WTC11 (cell line): ENCODE measurements around the gene FUBP3. TPM values are rescaled to one million over a fixed set of nuclear protein-coding genes. Genes with fewer than 3 reads are reported as not detected.

ENCODE experiments used
- AR ChIP-seq: fragments of 250-450 bp; sonication (Bioruptor Pico); IDR thresholded peaks from 2 replicates; pipeline ENCODE4 v1.9.0; 2021; ENCODE audit warnings: mild to moderate bottlenecking
- CBFB ChIP-seq: sonication (generic); formaldehyde crosslinking; IDR thresholded peaks from 2 replicates; pipeline ENCODE4 v1.8.1; 2022; ENCODE audit warnings: mild to moderate bottlenecking, low read depth, missing genetic modification reagents
- CDX4 ChIP-seq: fragments of 250-450 bp; sonication (Bioruptor Pico); IDR thresholded peaks from 2 replicates; pipeline ENCODE4 v1.9.0; 2021; ENCODE audit warnings: moderate library complexity, mild to moderate bottlenecking, inconsistent platforms, borderline replicate concordance
- CREM ChIP-seq: sonication (generic); formaldehyde crosslinking; IDR thresholded peaks from 2 replicates; pipeline ENCODE4 v1.8.1; 2022; ENCODE audit warnings: mild to moderate bottlenecking, missing genetic modification reagents, moderate library complexity
- CTCF ChIP-seq: fragments of 200-600 bp; IDR thresholded peaks from 2 replicates; pipeline ENCODE4 v1.8.0; 2022; ENCODE audit warnings: antibody characterized with exemption
- E2F4 ChIP-seq: sonication (generic); formaldehyde crosslinking; IDR thresholded peaks from 2 replicates; pipeline ENCODE4 v1.8.1; 2022; ENCODE audit warnings: low read depth, mild to moderate bottlenecking, moderate library complexity, missing genetic modification reagents, borderline replicate concordance
- EMX1 ChIP-seq: fragments of 250-450 bp; sonication (Bioruptor Pico); IDR thresholded peaks from 2 replicates; pipeline ENCODE4 v1.8.0; 2021; ENCODE audit warnings: mild to moderate bottlenecking
- ETV6 ChIP-seq: sonication (generic); formaldehyde crosslinking; IDR thresholded peaks from 2 replicates; pipeline ENCODE4 v1.8.1; 2022; ENCODE audit warnings: mild to moderate bottlenecking, missing genetic modification reagents
- FOXP1 ChIP-seq: sonication (generic); formaldehyde crosslinking; IDR thresholded peaks from 2 replicates; pipeline ENCODE4 v1.8.0; 2022; ENCODE audit warnings: missing genetic modification reagents, mild to moderate bottlenecking, moderate library complexity, borderline replicate concordance
- GRHL2 ChIP-seq: fragments of 250-450 bp; sonication (Bioruptor Pico); IDR thresholded peaks from 2 replicates; pipeline ENCODE4 v1.8.0; 2022; ENCODE audit warnings: mild to moderate bottlenecking, moderate library complexity; ENCODE audit not compliant: insufficient replicate concordance, severe bottlenecking
- JAZF1 ChIP-seq: fragments of 250-450 bp; sonication (Bioruptor Pico); IDR thresholded peaks from 2 replicates; pipeline ENCODE4 v1.9.0; 2021; ENCODE audit warnings: moderate library complexity, mild to moderate bottlenecking, inconsistent platforms
- KAT7 ChIP-seq: sonication (generic); formaldehyde crosslinking; IDR thresholded peaks from 2 replicates; pipeline ENCODE4 v1.8.1; 2023; ENCODE audit warnings: missing genetic modification reagents, mild to moderate bottlenecking, borderline replicate concordance
- MAX ChIP-seq: sonication (generic); formaldehyde crosslinking; IDR thresholded peaks from 2 replicates; pipeline ENCODE4 v1.8.0; 2022; ENCODE audit warnings: mild to moderate bottlenecking, missing genetic modification reagents
- MLX ChIP-seq: sonication (generic); formaldehyde crosslinking; IDR thresholded peaks from 2 replicates; pipeline ENCODE4 v1.8.1; 2023; ENCODE audit warnings: mild to moderate bottlenecking, missing genetic modification reagents, moderate library complexity
- MXD4 ChIP-seq: fragments of 250-450 bp; sonication (Bioruptor Pico); IDR thresholded peaks from 2 replicates; pipeline ENCODE4 v1.8.0; 2021; ENCODE audit warnings: mild to moderate bottlenecking, moderate library complexity, borderline replicate concordance
- OVOL2 ChIP-seq: fragments of 250-450 bp; sonication (Bioruptor Pico); IDR thresholded peaks from 2 replicates; pipeline ENCODE4 v1.9.0; 2021; ENCODE audit warnings: mild to moderate bottlenecking, borderline replicate concordance
- PRDM15 ChIP-seq: sonication (generic); formaldehyde crosslinking; IDR thresholded peaks from 2 replicates; pipeline ENCODE4 v1.8.0; 2022; ENCODE audit warnings: missing genetic modification reagents
- RELA ChIP-seq: sonication (generic); formaldehyde crosslinking; IDR thresholded peaks from 2 replicates; pipeline ENCODE4 v1.8.1; 2022; ENCODE audit warnings: missing genetic modification reagents, mild to moderate bottlenecking, borderline replicate concordance
- RORB ChIP-seq: fragments of 250-450 bp; sonication (Bioruptor Pico); IDR thresholded peaks from 2 replicates; pipeline ENCODE4 v1.9.0; 2021; ENCODE audit warnings: mild to moderate bottlenecking
- SMAD3 ChIP-seq: sonication (generic); formaldehyde crosslinking; IDR thresholded peaks from 2 replicates; pipeline ENCODE4 v1.8.0; 2022; ENCODE audit warnings: missing genetic modification reagents, mild to moderate bottlenecking, borderline replicate concordance
- ZNF263 ChIP-seq: sonication (generic); formaldehyde crosslinking; IDR thresholded peaks from 2 replicates; pipeline ENCODE4 v1.8.1; 2022; ENCODE audit warnings: low read depth, mild to moderate bottlenecking, moderate library complexity, missing genetic modification reagents
- ZNF423 ChIP-seq: fragments of 250-450 bp; sonication (Bioruptor Pico); IDR thresholded peaks from 2 replicates; pipeline ENCODE4 v2.1.2; 2022; ENCODE audit warnings: mild to moderate bottlenecking, moderate library complexity
- ZNF532 ChIP-seq: fragments of 250-450 bp; sonication (Bioruptor Pico); IDR thresholded peaks from 2 replicates; pipeline ENCODE4 v1.9.0; 2021; ENCODE audit warnings: mild to moderate bottlenecking, borderline replicate concordance
- total RNA-seq: library from RNA; stranded (reverse); gene quantifications from 3 replicates; pipeline ENCODE4 v1.2.3, GENCODE V29; 2021

The FUBP3 gene
- total RNA-seq, 1 experiment from 2014 or later = 83.0 TPM

- peak; percentile 74; the same call in 1 of the 2 replicates for TF ChIP-seq FOXP1
- TF ChIP-seq GRHL2 (CRISPR knock-in tag) = no peak
- TF ChIP-seq PRDM15 (CRISPR knock-in tag) = 0 out of 2 replicates have a peak, but pooled peaks have one; percentile 52
- TF ChIP-seq MXD4 (CRISPR knock-in tag) = no peak
- TF ChIP-seq JAZF1 (CRISPR knock-in tag) = no peak
- no peak for TF ChIP-seq CTCF
- TF ChIP-seq OVOL2 (CRISPR knock-in tag) = no peak
- no peak for TF ChIP-seq MLX
- TF ChIP-seq ZNF423 = no peak
- TF ChIP-seq CREM (CRISPR knock-in tag) = no peak
- no peak for TF ChIP-seq RORB (CRISPR knock-in tag)
- no peak for TF ChIP-seq AR (CRISPR knock-in tag)
- no peak for TF ChIP-seq CDX4 (CRISPR knock-in tag)
- no peak for TF ChIP-seq SMAD3 (CRISPR knock-in tag)
- no peak for TF ChIP-seq E2F4 (CRISPR knock-in tag)
- no peak for TF ChIP-seq CBFB (CRISPR knock-in tag)
- TF ChIP-seq ZNF263 (CRISPR knock-in tag) = no peak
- no peak for TF ChIP-seq EMX1 (CRISPR knock-in tag)
- no peak for TF ChIP-seq RELA
- TF ChIP-seq MAX (CRISPR knock-in tag) = peak; percentile 84
- TF ChIP-seq KAT7 = peak; percentile 53; the same call in 1 of the 2 replicates
- no peak for TF ChIP-seq ZNF532 (CRISPR knock-in tag)
- 0 out of 2 replicates have a peak, but pooled peaks have one; percentile 20 for TF ChIP-seq ETV6
These were observed 87.2 kb downstream of the FUBP3 start (continued) for GRCh38 chr9:130666393-130667119.
